ENCODE results near the gene GPR15LG. TPM values are rescaled to one million over a fixed set of nuclear protein-coding genes. Genes with fewer than 3 reads are reported as not detected.

Gene GPR15LG
- total and polyA plus RNA-seq, 10 of the 15 experiments (the other 5 are each of a cell fraction or from before 2014, with no cell fraction given), result 1.1 to 12.2 (median 1.4) TPM

GRCh38 chr10:84139126-84140035, 34.2 kb upstream of the GPR15LG start, which contains the start of gene GHITM (continued):
- no peak for TF ChIP-seq CEBPZ (IDR thresholded peaks at IDR 0.05; ENCODE audit: low read depth, low read length)
- TF ChIP-seq ZNF24 (IDR thresholded peaks at IDR 0.05), result no peak
- peak; percentile 88 for TF ChIP-seq NFYB (IDR thresholded peaks at IDR 0.05; ENCODE audit: insufficient read depth, low read depth, low read length)
- TF ChIP-seq CREM (IDR thresholded peaks at IDR 0.05; ENCODE audit: low read depth), result peak; percentile 100
- TF ChIP-seq, protein P1, sequence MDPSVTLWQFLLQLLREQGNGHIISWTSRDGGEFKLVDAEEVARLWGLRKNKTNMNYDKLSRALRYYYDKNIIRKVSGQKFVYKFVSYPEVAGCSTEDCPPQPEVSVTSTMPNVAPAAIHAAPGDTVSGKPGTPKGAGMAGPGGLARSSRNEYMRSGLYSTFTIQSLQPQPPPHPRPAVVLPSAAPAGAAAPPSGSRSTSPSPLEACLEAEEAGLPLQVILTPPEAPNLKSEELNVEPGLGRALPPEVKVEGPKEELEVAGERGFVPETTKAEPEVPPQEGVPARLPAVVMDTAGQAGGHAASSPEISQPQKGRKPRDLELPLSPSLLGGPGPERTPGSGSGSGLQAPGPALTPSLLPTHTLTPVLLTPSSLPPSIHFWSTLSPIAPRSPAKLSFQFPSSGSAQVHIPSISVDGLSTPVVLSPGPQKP (IDR thresholded peaks at IDR 0.05; ENCODE audit: low read depth, low read length), result peak; percentile 83
- TF ChIP-seq, protein P2, sequence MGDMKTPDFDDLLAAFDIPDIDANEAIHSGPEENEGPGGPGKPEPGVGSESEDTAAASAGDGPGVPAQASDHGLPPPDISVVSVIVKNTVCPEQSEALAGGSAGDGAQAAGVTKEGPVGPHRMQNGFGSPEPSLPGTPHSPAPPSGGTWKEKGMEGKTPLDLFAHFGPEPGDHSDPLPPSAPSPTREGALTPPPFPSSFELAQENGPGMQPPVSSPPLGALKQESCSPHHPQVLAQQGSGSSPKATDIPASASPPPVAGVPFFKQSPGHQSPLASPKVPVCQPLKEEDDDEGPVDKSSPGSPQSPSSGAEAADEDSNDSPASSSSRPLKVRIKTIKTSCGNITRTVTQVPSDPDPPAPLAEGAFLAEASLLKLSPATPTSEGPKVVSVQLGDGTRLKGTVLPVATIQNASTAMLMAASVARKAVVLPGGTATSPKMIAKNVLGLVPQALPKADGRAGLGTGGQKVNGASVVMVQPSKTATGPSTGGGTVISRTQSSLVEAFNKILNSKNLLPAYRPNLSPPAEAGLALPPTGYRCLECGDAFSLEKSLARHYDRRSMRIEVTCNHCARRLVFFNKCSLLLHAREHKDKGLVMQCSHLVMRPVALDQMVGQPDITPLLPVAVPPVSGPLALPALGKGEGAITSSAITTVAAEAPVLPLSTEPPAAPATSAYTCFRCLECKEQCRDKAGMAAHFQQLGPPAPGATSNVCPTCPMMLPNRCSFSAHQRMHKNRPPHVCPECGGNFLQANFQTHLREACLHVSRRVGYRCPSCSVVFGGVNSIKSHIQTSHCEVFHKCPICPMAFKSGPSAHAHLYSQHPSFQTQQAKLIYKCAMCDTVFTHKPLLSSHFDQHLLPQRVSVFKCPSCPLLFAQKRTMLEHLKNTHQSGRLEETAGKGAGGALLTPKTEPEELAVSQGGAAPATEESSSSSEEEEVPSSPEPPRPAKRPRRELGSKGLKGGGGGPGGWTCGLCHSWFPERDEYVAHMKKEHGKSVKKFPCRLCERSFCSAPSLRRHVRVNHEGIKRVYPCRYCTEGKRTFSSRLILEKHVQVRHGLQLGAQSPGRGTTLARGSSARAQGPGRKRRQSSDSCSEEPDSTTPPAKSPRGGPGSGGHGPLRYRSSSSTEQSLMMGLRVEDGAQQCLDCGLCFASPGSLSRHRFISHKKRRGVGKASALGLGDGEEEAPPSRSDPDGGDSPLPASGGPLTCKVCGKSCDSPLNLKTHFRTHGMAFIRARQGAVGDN (IDR thresholded peaks at IDR 0.05), result 0 out of 2 replicates have a peak, but pooled peaks have one; percentile 14
- peak; percentile 79 for TF ChIP-seq CHD2 (IDR thresholded peaks at IDR 0.05; ENCODE audit: borderline replicate concordance, low read depth, low read length)
- TF ChIP-seq RAD21 (IDR thresholded peaks at IDR 0.05; ENCODE audit: insufficient read depth, low read depth, low read length), result no peak
- no peak for TF ChIP-seq SREBF1 (IDR thresholded peaks at IDR 0.05; ENCODE audit: low read length)
- TF ChIP-seq NR2C1 (IDR thresholded peaks at IDR 0.05), result peak; percentile 87
- no peak for TF ChIP-seq IRF4 (IDR thresholded peaks at IDR 0.05; ENCODE audit: low read depth, low read length)
- no peak for TF ChIP-seq ZNF622 (IDR thresholded peaks at IDR 0.05)
- TF ChIP-seq MYC (IDR thresholded peaks at IDR 0.05; ENCODE audit: insufficient read depth, insufficient read length, insufficient replicate concordance, low read length, severe bottlenecking), result no peak
- TF ChIP-seq ASH2L (IDR thresholded peaks at IDR 0.05; ENCODE audit: borderline replicate concordance, low read depth), result peak; percentile 87; the same call in 1 of the 2 replicates
- TF ChIP-seq PAX5 (IDR thresholded peaks at IDR 0.05; ENCODE audit: borderline replicate concordance, low read depth, low read length), result no peak; the same call in 1 of the 2 replicates
- 0 out of 2 replicates have a peak, but pooled peaks have one; percentile 62 for TF ChIP-seq SMARCA5 (IDR thresholded peaks at IDR 0.05)
- TF ChIP-seq BRCA1 (IDR thresholded peaks at IDR 0.05; ENCODE audit: low read depth, low read length), result no peak
- TF ChIP-seq STAT3 (IDR thresholded peaks at IDR 0.05; ENCODE audit: low read depth, low read length), result no peak
- TF ChIP-seq FOXM1 (IDR thresholded peaks at IDR 0.05; ENCODE audit: low read depth, low read length), result no peak
- TF ChIP-seq DPF2 (IDR thresholded peaks at IDR 0.05), result peak; percentile 54
- no peak for TF ChIP-seq EGR1 (IDR thresholded peaks at IDR 0.05; ENCODE audit: borderline replicate concordance in 1 of 2, low read depth in 2 of 2, low read length in 2 of 2)
- peak; percentile 18; the same call in 1 of the 2 replicates for TF ChIP-seq RUNX3 (IDR thresholded peaks at IDR 0.05; ENCODE audit: low read length)
- no peak for TF ChIP-seq JUNB (IDR thresholded peaks at IDR 0.05)

Measured in GM12878 (cell line).